ENCODE results near the gene CARD16.
"Not testable (repeated sequence)": the region's sequence is repeated elsewhere in the genome, so short reads cannot be mapped to it uniquely, and the experiment has no call there.

The CARD16 gene

GRCh38 chr11:105040703-105041102 is 4.4 kb downstream of the CARD16 start:
- Histone ChIP-seq H3K27ac (ENCODE audit: low read depth, low read length) (no peak overlapping the region), H3K27me3 (ENCODE audit: control insufficient read depth, low read length) (no peaks in the 10 kb centered on the region), H3K79me2 (ENCODE audit: control insufficient read depth, low read length) (no peaks in the 10 kb centered on the region), H3K4me3 (ENCODE audit: low read length) (no peak overlapping the region), H3K9me3 (ENCODE audit: control insufficient read depth, insufficient read depth, low read length) (no peaks in the 10 kb centered on the region), H3K4me1 (ENCODE audit: control insufficient read depth, low read length) (no peaks in the 10 kb centered on the region), H3K36me3 (ENCODE audit: control insufficient read depth, low read length) (no peaks in the 10 kb centered on the region), H3F3A (ENCODE audit: control insufficient read depth, insufficient read depth) (no peaks in the 10 kb centered on the region), H3K4me2 (ENCODE audit: low read length) (no peak overlapping the region), H4K20me1 (ENCODE audit: control insufficient read depth, insufficient read depth, low read depth, low read length) (no peaks in the 10 kb centered on the region), H3K9me2 (replicated peaks; ENCODE audit: control insufficient read depth, low read length) (no peaks in the 10 kb centered on the region)
- TF ChIP-seq EZH2phosphoT487 (IDR thresholded peaks at IDR 0.05; ENCODE audit: borderline replicate concordance, low read length) (no peak), CTCF (IDR thresholded peaks at IDR 0.05; ENCODE audit: low read depth, low read length, poor library complexity, severe bottlenecking) (no peak)

GRCh38 chr11:105034813-105035620 is 10.1 kb downstream of the CARD16 start, which contains the start of gene CASP1:
CASP1 (minus strand) TSS chr11:105035144; CDS start chr11:105035113, 31 bp downstream.
- Histone ChIP-seq H3F3A (ENCODE audit: control insufficient read depth, insufficient read depth) (no peaks in the 10 kb centered on the region), H3K4me3 (ENCODE audit: low read length) (no peak within 1 kb of the TSS), H3K27me3 (ENCODE audit: control insufficient read depth, low read length) (no peaks in the 10 kb centered on the region), H3K9me3 (ENCODE audit: control insufficient read depth, insufficient read depth, low read length) (no peaks in the 10 kb centered on the region), H3K4me1 (ENCODE audit: control insufficient read depth, low read length) (no peaks in the 10 kb centered on the region), H3K36me3 (ENCODE audit: control insufficient read depth, low read length) (no peaks in the 10 kb centered on the region), H4K20me1 (ENCODE audit: control insufficient read depth, insufficient read depth, low read depth, low read length) (no peaks in the 10 kb centered on the region), H3K27ac (ENCODE audit: low read depth, low read length) (no peak within 1 kb of the TSS), H3K9me2 (replicated peaks; ENCODE audit: control insufficient read depth, low read length) (no peaks in the 10 kb centered on the region), H3K4me2 (ENCODE audit: low read length) (no peak within 1 kb of the TSS), H3K79me2 (ENCODE audit: control insufficient read depth, low read length) (no peaks in the 10 kb centered on the region)
- TF ChIP-seq CTCF (IDR thresholded peaks at IDR 0.05; ENCODE audit: low read depth, low read length, poor library complexity, severe bottlenecking), result no peak
- no peak for TF ChIP-seq EZH2phosphoT487 (IDR thresholded peaks at IDR 0.05; ENCODE audit: borderline replicate concordance, low read length)

- not testable (repeated sequence) for H3K36me3 ChIP-seq (ENCODE audit: control insufficient read depth, low read length); H3K79me2 ChIP-seq (ENCODE audit: control insufficient read depth, low read length); H3K27ac ChIP-seq (ENCODE audit: low read depth, low read length); H3K4me2 ChIP-seq (ENCODE audit: low read length); H3K9me3 ChIP-seq (ENCODE audit: control insufficient read depth, insufficient read depth, low read length); H3K27me3 ChIP-seq (ENCODE audit: control insufficient read depth, low read length); H3K9me2 ChIP-seq (replicated peaks; ENCODE audit: control insufficient read depth, low read length); H3K4me1 ChIP-seq (ENCODE audit: control insufficient read depth, low read length); H4K20me1 ChIP-seq (ENCODE audit: control insufficient read depth, insufficient read depth, low read depth, low read length); H3F3A ChIP-seq (ENCODE audit: control insufficient read depth, insufficient read depth); H3K4me3 ChIP-seq (ENCODE audit: low read length)
These were observed 10.7 kb downstream of the CARD16 start for GRCh38 chr11:105034388-105034787.

GRCh38 chr11:105033781-105034180 is 11.4 kb downstream of the CARD16 start:
- Histone ChIP-seq H3K27me3 (ENCODE audit: control insufficient read depth, low read length) (no peaks in the 10 kb centered on the region), H3K4me2 (ENCODE audit: low read length) (no peak overlapping the region), H3K36me3 (ENCODE audit: control insufficient read depth, low read length) (no peaks in the 10 kb centered on the region), H3K27ac (ENCODE audit: low read depth, low read length) (no peak overlapping the region), H4K20me1 (ENCODE audit: control insufficient read depth, insufficient read depth, low read depth, low read length) (no peaks in the 10 kb centered on the region), H3K4me1 (ENCODE audit: control insufficient read depth, low read length) (no peaks in the 10 kb centered on the region), H3K9me3 (ENCODE audit: control insufficient read depth, insufficient read depth, low read length) (no peaks in the 10 kb centered on the region), H3F3A (ENCODE audit: control insufficient read depth, insufficient read depth) (no peaks in the 10 kb centered on the region), H3K9me2 (replicated peaks; ENCODE audit: control insufficient read depth, low read length) (no peaks in the 10 kb centered on the region), H3K4me3 (ENCODE audit: low read length) (no peak overlapping the region), H3K79me2 (ENCODE audit: control insufficient read depth, low read length) (no peaks in the 10 kb centered on the region)
- no peak for TF ChIP-seq CTCF (IDR thresholded peaks at IDR 0.05; ENCODE audit: low read depth, low read length, poor library complexity, severe bottlenecking)
- TF ChIP-seq EZH2phosphoT487 (IDR thresholded peaks at IDR 0.05; ENCODE audit: borderline replicate concordance, low read length), result no peak

Data from DOHH2 (cell line).